Trophoblast cell (in vitro differentiated cells and primary cell): Measurements from ENCODE around the gene KCNK3.
A peak's percentile ranks its signal among the peaks of the same experiment; 100 is the strongest.

Experiments
- DNase-seq, 2 donors: peaks; one replicate each; pipeline ENCODE4 v3.0.0-alpha.2; 2016
- H2AFZ ChIP-seq: 2 replicates; pipeline ENCODE4 v1.6.1; 2013; ENCODE audit warnings: low read length, moderate library complexity, mild to moderate bottlenecking; ENCODE audit not compliant: insufficient read depth, poor library complexity
- H2AK5ac ChIP-seq: 2 replicates; pipeline ENCODE4 v1.6.1; 2013; ENCODE audit warnings: mild to moderate bottlenecking, low read length
- H2BK120ac ChIP-seq: 2 replicates; pipeline ENCODE4 v1.6.1; 2013; ENCODE audit warnings: low read length, mild to moderate bottlenecking, moderate library complexity; ENCODE audit not compliant: insufficient read depth, poor library complexity
- H2BK12ac ChIP-seq: 2 replicates; pipeline ENCODE4 v1.6.1; 2013; ENCODE audit warnings: mild to moderate bottlenecking, low read length, moderate library complexity
- H2BK5ac ChIP-seq: 2 replicates; pipeline ENCODE4 v1.6.1; 2013; ENCODE audit warnings: low read length, low read depth, moderate library complexity, mild to moderate bottlenecking; ENCODE audit not compliant: poor library complexity
- H3K14ac ChIP-seq: 2 replicates; pipeline ENCODE4 v1.6.1; 2013; ENCODE audit warnings: mild to moderate bottlenecking, low read length
- H3K18ac ChIP-seq: 2 replicates; pipeline ENCODE4 v1.6.1; 2013; ENCODE audit warnings: mild to moderate bottlenecking, low read length
- H3K23ac ChIP-seq: 2 replicates; pipeline ENCODE4 v1.6.1; 2013; ENCODE audit warnings: low read length
- H3K27ac ChIP-seq: 2 replicates; pipeline ENCODE4 v1.5.1; 2013; ENCODE audit warnings: low read depth, mild to moderate bottlenecking, inconsistent platforms, low read length, moderate library complexity
- H3K27me3 ChIP-seq: 2 replicates; pipeline ENCODE4 v1.6.1; 2013; ENCODE audit warnings: inconsistent platforms, mild to moderate bottlenecking, low read length, moderate library complexity; ENCODE audit not compliant: insufficient read depth
- H3K36me3 ChIP-seq, 2 experiments: 1 replicate in 1 of 2; 2 replicates in 1 of 2; pipeline ENCODE4 v1.6.1; 2013; ENCODE audit warnings: low read length in 2 of 2, mild to moderate bottlenecking in 2 of 2, moderate library complexity in 1 of 2; ENCODE audit not compliant: insufficient read depth in 2 of 2, control insufficient read depth in 1 of 2
- H3K4ac ChIP-seq: 2 replicates; pipeline ENCODE4 v1.6.1; 2013; ENCODE audit warnings: low read depth, mild to moderate bottlenecking, low read length, moderate library complexity
- H3K4me1 ChIP-seq, 2 experiments: 1 replicate in 1 of 2; 2 replicates in 1 of 2; pipeline ENCODE4 v1.6.1; 2013; ENCODE audit warnings: low read length in 2 of 2, mild to moderate bottlenecking in 2 of 2, moderate library complexity in 1 of 2; ENCODE audit not compliant: insufficient read depth in 2 of 2, control insufficient read depth in 1 of 2
- H3K4me2 ChIP-seq: 2 replicates; pipeline ENCODE4 v1.6.1; 2013; ENCODE audit warnings: inconsistent platforms, mild to moderate bottlenecking, low read length, moderate library complexity
- H3K4me3 ChIP-seq: 2 replicates; pipeline ENCODE4 v1.5.1; 2013; ENCODE audit warnings: mild to moderate bottlenecking, low read depth, low read length, inconsistent platforms
- H3K79me1 ChIP-seq: one replicate; pipeline ENCODE4 v1.6.1; 2013; ENCODE audit warnings: low read length
- H3K79me2 ChIP-seq: 2 replicates; pipeline ENCODE4 v1.6.1; 2013; ENCODE audit warnings: low read length, mild to moderate bottlenecking; ENCODE audit not compliant: control insufficient read depth, insufficient read depth, poor library complexity
- H3K9ac ChIP-seq: 2 replicates; pipeline ENCODE4 v1.6.1; 2013; ENCODE audit warnings: mild to moderate bottlenecking, low read length
- H3K9me3 ChIP-seq: 2 replicates; pipeline ENCODE4 v1.6.1; 2013; ENCODE audit warnings: low read depth, mild to moderate bottlenecking, control low read depth, inconsistent platforms, low read length; ENCODE audit not compliant: insufficient read depth
- H4K12ac ChIP-seq: 2 replicates; pipeline ENCODE4 v1.6.1; 2013; ENCODE audit warnings: low read depth, mild to moderate bottlenecking, low read length, moderate library complexity
- H4K8ac ChIP-seq: 2 replicates; pipeline ENCODE4 v1.6.1; 2013; ENCODE audit warnings: low read depth, mild to moderate bottlenecking, low read length, moderate library complexity
- H4K91ac ChIP-seq: one replicate; pipeline ENCODE4 v1.6.1; 2013; ENCODE audit warnings: low read depth, mild to moderate bottlenecking, low read length, moderate library complexity
- WGBS: extraction: QIAGEN DNeasy Blood & Tissue Kit; methylation state at CpG from one replicate; pipeline ENCODE4 v1.1.7; 2013; ENCODE audit warnings: missing lambda C conversion rate; ENCODE audit not compliant: insufficient read length, insufficient coverage; ENCODE audit errors: extremely low coverage; 5-methylcytosine and 5-hydroxymethylcytosine counted together

The KCNK3 gene

GRCh38 chr2:26691161-26691560 lies 1.4 kb upstream of the KCNK3 start:
- Histone ChIP-seq H2AK5ac (no peak overlapping the region), H3K9ac (no peak overlapping the region), H4K91ac (no peak overlapping the region), H3K4me1 (peaks cover 8 to 10% of the 10 kb centered on the region in 2 experiments), H3K4ac (no peak overlapping the region), H3K79me2 (no peaks in the 10 kb centered on the region), H3K79me1 (no peaks in the 10 kb centered on the region), H3K4me2 (no peak overlapping the region), H3K18ac (no peak overlapping the region), H3K4me3 (no peak overlapping the region), H3K23ac (no peak overlapping the region), H3K27ac (no peak overlapping the region), H3K36me3 (no peaks in the 10 kb centered on the region), H2BK5ac (no peak overlapping the region), H2BK120ac (no peak overlapping the region), H3K14ac (no peak overlapping the region), H4K12ac (no peak overlapping the region), H3K27me3 (peaks cover 26% of the 10 kb centered on the region), H4K8ac (no peak overlapping the region), H2AFZ (no peak overlapping the region), H2BK12ac (no peak overlapping the region), H3K9me3 (peaks cover 4% of the 10 kb centered on the region)
- no CpG with 5 or more reads among the region's 3 CpGs for WGBS
- DNase-seq, result no peak

GRCh38 chr2:26691881-26692278 lies 642 bp upstream of the KCNK3 start:
- H3K4me2 ChIP-seq, result peak overlapping the region; percentile 58
- no CpG with 5 or more reads among the region's 6 CpGs for WGBS
- no peak overlapping the region for H2BK12ac ChIP-seq
- H3K14ac ChIP-seq, result no peak overlapping the region
- H3K27ac ChIP-seq, result no peak overlapping the region
- H3K4me3 ChIP-seq, result no peak overlapping the region
- no peaks in the 10 kb centered on the region for H3K36me3 ChIP-seq
- H3K9ac ChIP-seq, result peak overlapping the region; percentile 11
- no peak overlapping the region for H2BK120ac ChIP-seq
- no peak overlapping the region for H3K23ac ChIP-seq
- no peaks in the 10 kb centered on the region for H3K79me2 ChIP-seq
- H4K8ac ChIP-seq, result no peak overlapping the region
- H4K91ac ChIP-seq, result no peak overlapping the region
- peaks cover 26% of the 10 kb centered on the region for H3K27me3 ChIP-seq
- no peak for DNase-seq
- no peak overlapping the region for H3K18ac ChIP-seq
- peaks cover 8 to 10% of the 10 kb centered on the region in 2 experiments for H3K4me1 ChIP-seq
- no peak overlapping the region for H2AFZ ChIP-seq
- H3K9me3 ChIP-seq, result peaks cover 4% of the 10 kb centered on the region
- no peak overlapping the region for H4K12ac ChIP-seq
- no peak overlapping the region for H2AK5ac ChIP-seq
- no peak overlapping the region for H2BK5ac ChIP-seq
- no peak overlapping the region for H3K4ac ChIP-seq
- H3K79me1 ChIP-seq, result no peaks in the 10 kb centered on the region

- Histone ChIP-seq H3K36me3 (no peaks in the 10 kb centered on the region), H4K8ac (no peak overlapping the region), H2BK12ac (no peak overlapping the region), H3K9me3 (peaks cover 4% of the 10 kb centered on the region), H4K12ac (no peak overlapping the region), H3K79me2 (no peaks in the 10 kb centered on the region), H3K14ac (no peak overlapping the region), H3K18ac (no peak overlapping the region), H2BK120ac (no peak overlapping the region), H2AK5ac (no peak overlapping the region), H3K79me1 (no peaks in the 10 kb centered on the region), H3K23ac (no peak overlapping the region), H3K27me3 (peaks cover 26% of the 10 kb centered on the region), H3K4ac (no peak overlapping the region), H3K4me2 (peak overlapping the region; percentile 77), H2AFZ (no peak overlapping the region), H3K27ac (no peak overlapping the region), H3K9ac (no peak overlapping the region), H2BK5ac (no peak overlapping the region), H3K4me3 (no peak overlapping the region), H4K91ac (no peak overlapping the region), H3K4me1 (peaks cover 8 to 10% of the 10 kb centered on the region in 2 experiments)
- no CpG with 5 or more reads among the region's 83 CpGs for WGBS
- peak; percentile 42 to 58 for DNase-seq
Observed at GRCh38 chr2:26692897-26693849, 651 bp downstream of the KCNK3 start.

GRCh38 chr2:26694001-26694400 lies 1.5 kb downstream of the KCNK3 start:
- Histone ChIP-seq H3K14ac (no peak overlapping the region), H3K4me2 (no peak overlapping the region), H3K4me3 (no peak overlapping the region), H2AK5ac (no peak overlapping the region), H3K27ac (no peak overlapping the region), H4K12ac (no peak overlapping the region), H2BK12ac (no peak overlapping the region), H3K18ac (no peak overlapping the region), H2AFZ (no peak overlapping the region), H3K36me3 (no peaks in the 10 kb centered on the region), H3K79me2 (no peaks in the 10 kb centered on the region), H3K4me1 (peaks cover 8 to 10% of the 10 kb centered on the region in 2 experiments), H3K4ac (no peak overlapping the region), H3K9me3 (peaks cover 4% of the 10 kb centered on the region), H3K23ac (no peak overlapping the region), H4K91ac (no peak overlapping the region), H2BK5ac (no peak overlapping the region), H3K9ac (no peak overlapping the region), H3K79me1 (no peaks in the 10 kb centered on the region), H2BK120ac (no peak overlapping the region), H4K8ac (no peak overlapping the region), H3K27me3 (peaks cover 26% of the 10 kb centered on the region)
- no peak for DNase-seq
- WGBS, result no CpG with 5 or more reads among the region's 7 CpGs
